PFSK-1 (cell line): Measurements from ENCODE around the gene CHTF8.

Experiments
- POLR2AphosphoS5 ChIP-seq: IDR thresholded peaks from 2 replicates; pipeline ENCODE4 v1.6.1; 2012; ENCODE audit warnings: low read depth, mild to moderate bottlenecking, control low read depth, low read length, moderate library complexity
- TAF1 ChIP-seq: IDR thresholded peaks from 2 replicates; pipeline ENCODE4 v1.6.1; 2012; ENCODE audit warnings: low read length, control low read depth, borderline replicate concordance; ENCODE audit not compliant: insufficient read depth
- TF ChIP-seq, protein P1 (sequence below), 2 experiments: IDR thresholded peaks; 2 replicates each; pipeline versions ENCODE4 v1.6.1 to v1.8.0; 2011 to 2012; ENCODE audit warnings: low read depth in 2 of 2, low read length in 2 of 2, control low read depth in 1 of 2, inconsistent platforms in 1 of 2, mild to moderate bottlenecking in 1 of 2, moderate library complexity in 1 of 2; ENCODE audit not compliant: insufficient read depth in 1 of 2

DNA sequence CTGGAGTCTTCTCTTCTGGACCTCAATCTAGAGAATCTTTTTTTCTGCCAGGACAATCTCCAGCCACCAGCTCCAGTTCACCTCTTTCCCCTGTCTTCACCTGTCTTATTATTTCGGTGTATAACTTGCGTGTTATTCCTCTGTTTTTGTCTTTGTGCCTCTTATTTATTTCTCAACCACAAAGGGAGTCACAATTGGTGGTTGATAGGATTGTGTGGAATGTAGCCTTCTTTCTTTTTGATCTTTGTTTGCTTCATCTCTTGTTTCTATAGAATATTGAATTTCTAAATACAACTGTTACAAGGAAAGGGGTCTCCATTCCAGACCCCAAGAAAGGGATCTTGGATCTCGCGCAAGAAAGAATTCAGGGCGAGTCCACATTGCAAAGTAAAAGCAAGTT, 62.9 kb downstream of the CHTF8 start:
- TF ChIP-seq, protein P1, sequence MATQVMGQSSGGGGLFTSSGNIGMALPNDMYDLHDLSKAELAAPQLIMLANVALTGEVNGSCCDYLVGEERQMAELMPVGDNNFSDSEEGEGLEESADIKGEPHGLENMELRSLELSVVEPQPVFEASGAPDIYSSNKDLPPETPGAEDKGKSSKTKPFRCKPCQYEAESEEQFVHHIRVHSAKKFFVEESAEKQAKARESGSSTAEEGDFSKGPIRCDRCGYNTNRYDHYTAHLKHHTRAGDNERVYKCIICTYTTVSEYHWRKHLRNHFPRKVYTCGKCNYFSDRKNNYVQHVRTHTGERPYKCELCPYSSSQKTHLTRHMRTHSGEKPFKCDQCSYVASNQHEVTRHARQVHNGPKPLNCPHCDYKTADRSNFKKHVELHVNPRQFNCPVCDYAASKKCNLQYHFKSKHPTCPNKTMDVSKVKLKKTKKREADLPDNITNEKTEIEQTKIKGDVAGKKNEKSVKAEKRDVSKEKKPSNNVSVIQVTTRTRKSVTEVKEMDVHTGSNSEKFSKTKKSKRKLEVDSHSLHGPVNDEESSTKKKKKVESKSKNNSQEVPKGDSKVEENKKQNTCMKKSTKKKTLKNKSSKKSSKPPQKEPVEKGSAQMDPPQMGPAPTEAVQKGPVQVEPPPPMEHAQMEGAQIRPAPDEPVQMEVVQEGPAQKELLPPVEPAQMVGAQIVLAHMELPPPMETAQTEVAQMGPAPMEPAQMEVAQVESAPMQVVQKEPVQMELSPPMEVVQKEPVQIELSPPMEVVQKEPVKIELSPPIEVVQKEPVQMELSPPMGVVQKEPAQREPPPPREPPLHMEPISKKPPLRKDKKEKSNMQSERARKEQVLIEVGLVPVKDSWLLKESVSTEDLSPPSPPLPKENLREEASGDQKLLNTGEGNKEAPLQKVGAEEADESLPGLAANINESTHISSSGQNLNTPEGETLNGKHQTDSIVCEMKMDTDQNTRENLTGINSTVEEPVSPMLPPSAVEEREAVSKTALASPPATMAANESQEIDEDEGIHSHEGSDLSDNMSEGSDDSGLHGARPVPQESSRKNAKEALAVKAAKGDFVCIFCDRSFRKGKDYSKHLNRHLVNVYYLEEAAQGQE (IDR thresholded peaks at IDR 0.05; ENCODE audit: insufficient read depth in 1 of 2, low read depth in 2 of 2, low read length in 2 of 2) = no peak
- no peak for TF ChIP-seq TAF1
- TF ChIP-seq POLR2AphosphoS5 = no peak
